ENCODE results near the gene FAM3D.

The FAM3D gene, protein sequence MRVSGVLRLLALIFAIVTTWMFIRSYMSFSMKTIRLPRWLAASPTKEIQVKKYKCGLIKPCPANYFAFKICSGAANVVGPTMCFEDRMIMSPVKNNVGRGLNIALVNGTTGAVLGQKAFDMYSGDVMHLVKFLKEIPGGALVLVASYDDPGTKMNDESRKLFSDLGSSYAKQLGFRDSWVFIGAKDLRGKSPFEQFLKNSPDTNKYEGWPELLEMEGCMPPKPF

DNA sequence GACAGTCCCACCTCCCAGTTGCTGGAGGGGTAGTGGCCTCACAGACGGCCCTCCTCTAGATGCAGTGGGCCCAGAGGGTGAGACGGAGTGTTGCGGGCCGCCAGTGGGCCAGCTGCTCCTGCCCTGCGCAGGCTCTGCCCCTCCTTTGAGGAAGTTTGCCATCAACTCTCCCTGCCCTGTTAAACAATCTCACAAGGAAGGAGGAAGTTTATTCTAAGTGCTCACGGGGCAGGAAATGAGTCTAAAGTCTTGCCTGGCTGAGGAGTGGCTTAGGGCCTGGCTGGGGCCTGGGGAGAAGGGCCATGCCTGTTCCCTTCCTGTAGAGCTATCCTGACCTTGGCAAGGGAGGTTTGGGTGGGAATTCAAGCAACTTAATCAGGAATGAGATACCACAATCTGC lies at the start of gene FAM3D:
Gene FAM3D (minus strand): TSS at position 92 of the 400 bp plus-strand sequence. CDS start 11,211 bp downstream, outside the sequence.
- Histone ChIP-seq H3K36me3 (ENCODE audit: control insufficient read depth in 2 of 2, insufficient read depth in 1 of 2, low read length in 2 of 2) (no peaks in the 10 kb centered on the region), H3K4me1 (ENCODE audit: control insufficient read depth, insufficient read depth, low read length) (no peaks in the 10 kb centered on the region), H3K4me3 (ENCODE audit: low read depth, low read length) (no peak within 1 kb of the TSS), H3K27ac (ENCODE audit: extremely low read depth, low read depth, low read length) (no peak within 1 kb of the TSS), H3K9me3 (ENCODE audit: control insufficient read depth, insufficient read depth, low read depth, low read length) (no peaks in the 10 kb centered on the region)
- POLR2A ChIA-PET: no interaction called here
- TF ChIP-seq ZFP37 (tag by site-specific recombination; IDR thresholded peaks at IDR 0.05) (no peak), ZNF174 (tag by site-specific recombination; IDR thresholded peaks at IDR 0.05) (no peak), HOXA7 (CRISPR knock-in tag; IDR thresholded peaks at IDR 0.05; ENCODE audit: borderline replicate concordance) (no peak), ZNF311 (tag by site-specific recombination; IDR thresholded peaks at IDR 0.05; ENCODE audit: borderline replicate concordance) (no peak), SETDB1 (IDR thresholded peaks at IDR 0.05; ENCODE audit: insufficient read length, low read length) (no peak), SP7 (tag by site-specific recombination; IDR thresholded peaks at IDR 0.05) (no peak), TCF7L2 (IDR thresholded peaks at IDR 0.05; ENCODE audit: borderline replicate concordance, low read depth, low read length) (no peak), ZNF211 (tag by site-specific recombination; IDR thresholded peaks at IDR 0.05; ENCODE audit: low read depth) (no peak), ZNF335 (tag by site-specific recombination; conservative IDR thresholded peaks at IDR 0.05) (no peak), ZNF707 (tag by site-specific recombination; IDR thresholded peaks at IDR 0.05) (no peak), ZNF510 (tag by site-specific recombination; IDR thresholded peaks at IDR 0.05; ENCODE audit: insufficient replicate concordance) (no peak)
- TF ChIP-seq, protein P1, sequence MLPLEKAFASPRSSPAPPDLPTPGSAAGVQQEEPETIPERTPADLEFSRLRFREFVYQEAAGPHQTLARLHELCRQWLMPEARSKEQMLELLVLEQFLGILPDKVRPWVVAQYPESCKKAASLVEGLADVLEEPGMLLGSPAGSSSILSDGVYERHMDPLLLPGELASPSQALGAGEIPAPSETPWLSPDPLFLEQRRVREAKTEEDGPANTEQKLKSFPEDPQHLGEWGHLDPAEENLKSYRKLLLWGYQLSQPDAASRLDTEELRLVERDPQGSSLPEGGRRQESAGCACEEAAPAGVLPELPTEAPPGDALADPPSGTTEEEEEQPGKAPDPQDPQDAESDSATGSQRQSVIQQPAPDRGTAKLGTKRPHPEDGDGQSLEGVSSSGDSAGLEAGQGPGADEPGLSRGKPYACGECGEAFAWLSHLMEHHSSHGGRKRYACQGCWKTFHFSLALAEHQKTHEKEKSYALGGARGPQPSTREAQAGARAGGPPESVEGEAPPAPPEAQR (tag by site-specific recombination; IDR thresholded peaks at IDR 0.05): no peak
- CTCF ChIA-PET: interaction anchor here (0.5 kb wide), 1 partner anchor 82 kb away, joined by 3 read pairs; no protein-coding TSS in a partner anchor

DNA sequence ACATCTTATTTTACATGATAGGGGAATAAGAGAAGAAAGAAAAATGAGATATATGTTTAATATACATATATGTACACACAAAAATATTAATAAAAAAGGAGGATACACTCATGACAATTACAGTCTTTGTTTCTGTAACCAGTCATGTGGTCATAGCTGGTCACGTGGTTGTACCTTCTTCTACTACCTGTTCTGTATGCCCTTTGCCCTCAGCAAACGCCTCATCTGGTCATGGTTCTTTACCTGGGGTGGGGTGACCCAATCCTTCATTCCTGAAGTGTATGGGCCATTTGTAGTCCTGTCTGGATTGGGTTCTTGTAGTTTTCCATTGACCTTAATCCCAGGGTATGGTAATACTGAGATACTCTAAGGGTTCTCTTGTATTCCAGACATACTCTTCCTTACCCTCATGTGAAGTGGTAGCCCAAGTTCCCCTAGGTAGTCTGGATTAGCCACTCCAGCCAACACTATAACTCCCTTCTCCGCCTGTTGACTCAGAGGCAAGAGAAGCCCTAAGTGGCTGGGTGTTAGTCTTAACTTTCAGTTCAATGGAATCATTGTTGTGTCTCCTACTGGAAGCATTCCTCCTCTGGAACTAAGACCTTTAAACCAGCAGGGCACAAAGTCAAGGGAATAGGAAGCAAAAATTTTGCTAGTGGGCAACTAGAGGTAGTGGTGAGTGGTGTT lies 47.3 kb upstream of the FAM3D start:
- ChIA-PET CTCF (no interaction called here), POLR2A (no interaction called here)
- no peaks in the 10 kb centered on the region for H3K9me3 ChIP-seq (ENCODE audit: control insufficient read depth, insufficient read depth, low read depth, low read length)
- no peaks in the 10 kb centered on the region for H3K36me3 ChIP-seq (ENCODE audit: control insufficient read depth in 2 of 2, insufficient read depth in 1 of 2, low read length in 2 of 2)
- TF ChIP-seq ZNF48 (tag by site-specific recombination; IDR thresholded peaks at IDR 0.05): no peak
- no peak for TF ChIP-seq KLF16 (tag by site-specific recombination; IDR thresholded peaks at IDR 0.05)
- no peak for TF ChIP-seq ZNF544 (tag by site-specific recombination; IDR thresholded peaks at IDR 0.05)
- no peak for TF ChIP-seq ZNF202 (tag by site-specific recombination; IDR thresholded peaks at IDR 0.05; ENCODE audit: borderline replicate concordance)
- no peak for TF ChIP-seq ZNF112 (tag by site-specific recombination; IDR thresholded peaks at IDR 0.05)
- TF ChIP-seq ZNF239 (tag by site-specific recombination; IDR thresholded peaks at IDR 0.05): no peak
- TF ChIP-seq OVOL3 (tag by site-specific recombination; IDR thresholded peaks at IDR 0.05): no peak
- TF ChIP-seq, protein P2, sequence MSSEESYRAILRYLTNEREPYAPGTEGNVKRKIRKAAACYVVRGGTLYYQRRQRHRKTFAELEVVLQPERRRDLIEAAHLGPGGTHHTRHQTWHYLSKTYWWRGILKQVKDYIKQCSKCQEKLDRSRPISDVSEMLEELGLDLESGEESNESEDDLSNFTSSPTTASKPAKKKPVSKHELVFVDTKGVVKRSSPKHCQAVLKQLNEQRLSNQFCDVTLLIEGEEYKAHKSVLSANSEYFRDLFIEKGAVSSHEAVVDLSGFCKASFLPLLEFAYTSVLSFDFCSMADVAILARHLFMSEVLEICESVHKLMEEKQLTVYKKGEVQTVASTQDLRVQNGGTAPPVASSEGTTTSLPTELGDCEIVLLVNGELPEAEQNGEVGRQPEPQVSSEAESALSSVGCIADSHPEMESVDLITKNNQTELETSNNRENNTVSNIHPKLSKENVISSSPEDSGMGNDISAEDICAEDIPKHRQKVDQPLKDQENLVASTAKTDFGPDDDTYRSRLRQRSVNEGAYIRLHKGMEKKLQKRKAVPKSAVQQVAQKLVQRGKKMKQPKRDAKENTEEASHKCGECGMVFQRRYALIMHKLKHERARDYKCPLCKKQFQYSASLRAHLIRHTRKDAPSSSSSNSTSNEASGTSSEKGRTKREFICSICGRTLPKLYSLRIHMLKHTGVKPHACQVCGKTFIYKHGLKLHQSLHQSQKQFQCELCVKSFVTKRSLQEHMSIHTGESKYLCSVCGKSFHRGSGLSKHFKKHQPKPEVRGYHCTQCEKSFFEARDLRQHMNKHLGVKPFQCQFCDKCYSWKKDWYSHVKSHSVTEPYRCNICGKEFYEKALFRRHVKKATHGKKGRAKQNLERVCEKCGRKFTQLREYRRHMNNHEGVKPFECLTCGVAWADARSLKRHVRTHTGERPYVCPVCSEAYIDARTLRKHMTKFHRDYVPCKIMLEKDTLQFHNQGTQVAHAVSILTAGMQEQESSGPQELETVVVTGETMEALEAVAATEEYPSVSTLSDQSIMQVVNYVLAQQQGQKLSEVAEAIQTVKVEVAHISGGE (tag by site-specific recombination; conservative IDR thresholded peaks at IDR 0.05; ENCODE audit: low read depth): no peak
- TF ChIP-seq ZNF571 (tag by site-specific recombination; IDR thresholded peaks at IDR 0.05): no peak
- TF ChIP-seq ZNF394 (tag by site-specific recombination; IDR thresholded peaks at IDR 0.05; ENCODE audit: borderline replicate concordance): no peak
- TF ChIP-seq, protein P3, sequence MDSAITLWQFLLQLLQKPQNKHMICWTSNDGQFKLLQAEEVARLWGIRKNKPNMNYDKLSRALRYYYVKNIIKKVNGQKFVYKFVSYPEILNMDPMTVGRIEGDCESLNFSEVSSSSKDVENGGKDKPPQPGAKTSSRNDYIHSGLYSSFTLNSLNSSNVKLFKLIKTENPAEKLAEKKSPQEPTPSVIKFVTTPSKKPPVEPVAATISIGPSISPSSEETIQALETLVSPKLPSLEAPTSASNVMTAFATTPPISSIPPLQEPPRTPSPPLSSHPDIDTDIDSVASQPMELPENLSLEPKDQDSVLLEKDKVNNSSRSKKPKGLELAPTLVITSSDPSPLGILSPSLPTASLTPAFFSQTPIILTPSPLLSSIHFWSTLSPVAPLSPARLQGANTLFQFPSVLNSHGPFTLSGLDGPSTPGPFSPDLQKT (IDR thresholded peaks at IDR 0.05; ENCODE audit: borderline replicate concordance, low read depth, low read length): no peak
- no peak for TF ChIP-seq ZNF670 (tag by site-specific recombination; IDR thresholded peaks at IDR 0.05; ENCODE audit: low read depth)
- TF ChIP-seq ZNF660 (tag by site-specific recombination; IDR thresholded peaks at IDR 0.05): no peak
- TF ChIP-seq ZBTB8A (tag by site-specific recombination; IDR thresholded peaks at IDR 0.05): no peak
- TF ChIP-seq ZNF133 (tag by site-specific recombination; IDR thresholded peaks at IDR 0.05): no peak
- TF ChIP-seq ZNF23 (tag by site-specific recombination; IDR thresholded peaks at IDR 0.05; ENCODE audit: borderline replicate concordance): no peak
- TF ChIP-seq ZBTB48 (tag by site-specific recombination; IDR thresholded peaks at IDR 0.05): no peak
- TF ChIP-seq ZNF843 (tag by site-specific recombination; IDR thresholded peaks at IDR 0.05): no peak
- TF ChIP-seq ZNF335 (tag by site-specific recombination; conservative IDR thresholded peaks at IDR 0.05): no peak
- no peak overlapping the region for H3K4me3 ChIP-seq (ENCODE audit: low read depth, low read length)
- H3K27ac ChIP-seq (ENCODE audit: extremely low read depth, low read depth, low read length): no peak overlapping the region
- no peaks in the 10 kb centered on the region for H3K4me1 ChIP-seq (ENCODE audit: control insufficient read depth, insufficient read depth, low read length)
